H9 (cell line): ENCODE measurements around the gene TTLL12. TPM values are rescaled to one million over a fixed set of nuclear protein-coding genes. Genes with fewer than 3 reads are reported as not detected.

Experiments
- DNase-seq: peaks from one replicate; pipeline ENCODE4 v3.0.0-alpha.2; 2017
- H2AFZ ChIP-seq: one replicate; pipeline ENCODE4 v1.6.1; 2013; ENCODE audit warnings: mild to moderate bottlenecking, low read length, control low read depth, moderate library complexity
- H2AK5ac ChIP-seq: 2 replicates; pipeline ENCODE4 v1.6.1; 2013; ENCODE audit warnings: low read length, control low read depth, mixed read lengths; ENCODE audit not compliant: insufficient read length
- H2BK120ac ChIP-seq: one replicate; pipeline ENCODE4 v1.6.1; 2013; ENCODE audit warnings: low read depth, mild to moderate bottlenecking, low read length, control low read depth, inconsistent platforms; ENCODE audit not compliant: poor library complexity, severe bottlenecking
- H2BK12ac ChIP-seq: 2 replicates; pipeline ENCODE4 v1.6.1; 2013; ENCODE audit warnings: low read length, control low read depth, mixed read lengths, low read depth; ENCODE audit not compliant: insufficient read length
- H2BK15ac ChIP-seq: 2 replicates; pipeline ENCODE4 v1.6.1; 2013; ENCODE audit warnings: low read depth, low read length, control low read depth
- H2BK20ac ChIP-seq: one replicate; pipeline ENCODE4 v1.6.1; 2013; ENCODE audit warnings: low read depth, mild to moderate bottlenecking, low read length, control low read depth, inconsistent platforms; ENCODE audit not compliant: poor library complexity, severe bottlenecking
- H2BK5ac ChIP-seq: 2 replicates; pipeline ENCODE4 v1.6.1; 2013; ENCODE audit warnings: low read length, control low read depth, mixed read lengths; ENCODE audit not compliant: insufficient read length
- H3K14ac ChIP-seq: 2 replicates; pipeline ENCODE4 v1.6.1; 2013; ENCODE audit warnings: low read length, control low read depth; ENCODE audit not compliant: insufficient read depth
- H3K18ac ChIP-seq: 2 replicates; pipeline ENCODE4 v1.6.1; 2013; ENCODE audit warnings: low read depth, mild to moderate bottlenecking, mixed read lengths, low read length, control low read depth; ENCODE audit not compliant: insufficient read length
- H3K23ac ChIP-seq: 2 replicates; pipeline ENCODE4 v1.6.1; 2013; ENCODE audit warnings: low read length, control low read depth, mixed read lengths, low read depth; ENCODE audit not compliant: insufficient read length
- H3K23me2 ChIP-seq: 2 replicates; pipeline ENCODE4 v1.6.1; 2013; ENCODE audit warnings: low read depth, mild to moderate bottlenecking, mixed read lengths, low read length, control low read depth; ENCODE audit not compliant: insufficient read length, poor library complexity, severe bottlenecking
- H3K27ac ChIP-seq: 2 replicates; pipeline ENCODE4 v1.5.1; 2013; ENCODE audit warnings: low read length, control low read depth, mixed read lengths, low read depth; ENCODE audit not compliant: insufficient read length
- H3K27me3 ChIP-seq: 2 replicates; pipeline ENCODE4 v1.6.1; 2013; ENCODE audit warnings: low read length, control low read depth, inconsistent platforms; ENCODE audit not compliant: insufficient read depth
- H3K4ac ChIP-seq: 2 replicates; pipeline ENCODE4 v1.6.1; 2013; ENCODE audit warnings: low read depth, mild to moderate bottlenecking, control low read depth, inconsistent platforms, low read length, moderate library complexity
- H3K4me1 ChIP-seq: 2 replicates; pipeline ENCODE4 v1.6.1; 2013; ENCODE audit warnings: low read length, control low read depth, inconsistent platforms; ENCODE audit not compliant: insufficient read depth
- H3K4me2 ChIP-seq: 2 replicates; pipeline ENCODE4 v1.6.1; 2013; ENCODE audit warnings: low read length, control low read depth, mixed read lengths; ENCODE audit not compliant: insufficient read length, insufficient read depth
- H3K56ac ChIP-seq: 2 replicates; pipeline ENCODE4 v1.6.1; 2013; ENCODE audit warnings: low read depth, mild to moderate bottlenecking, mixed read lengths, low read length, control low read depth; ENCODE audit not compliant: insufficient read length
- H3K79me1 ChIP-seq: 2 replicates; pipeline ENCODE4 v1.6.1; 2013; ENCODE audit warnings: low read depth, mild to moderate bottlenecking, moderate library complexity, low read length, control low read depth, inconsistent platforms; ENCODE audit not compliant: insufficient read depth, poor library complexity, severe bottlenecking
- H3K79me2 ChIP-seq: 2 replicates; pipeline ENCODE4 v1.6.1; 2013; ENCODE audit warnings: low read length, control low read depth, inconsistent platforms; ENCODE audit not compliant: insufficient read depth
- H3K9ac ChIP-seq: 2 replicates; pipeline ENCODE4 v1.6.1; 2013; ENCODE audit warnings: low read length, control low read depth, mixed read lengths; ENCODE audit not compliant: insufficient read length; ENCODE audit errors: extremely low read depth
- H3K9me3 ChIP-seq: one replicate; pipeline ENCODE4 v1.6.1; 2013; ENCODE audit warnings: low read depth, low read length, inconsistent platforms; ENCODE audit not compliant: control insufficient read depth
- H3T11ph ChIP-seq: one replicate; pipeline ENCODE4 v1.6.1; 2013; ENCODE audit warnings: mild to moderate bottlenecking, low read length, control low read depth, inconsistent platforms
- H4K20me1 ChIP-seq: one replicate; pipeline ENCODE4 v1.6.1; 2013; ENCODE audit not compliant: control insufficient read depth, insufficient read length, insufficient read depth
- H4K5ac ChIP-seq: 2 replicates; pipeline ENCODE4 v1.6.1; 2013; ENCODE audit warnings: low read depth, mild to moderate bottlenecking, mixed read lengths, low read length, control low read depth; ENCODE audit not compliant: insufficient read length
- H4K8ac ChIP-seq: replicated peaks from 2 replicates; pipeline ENCODE4 v1.6.1; 2013; ENCODE audit warnings: low read length, control low read depth, mixed read lengths, low read depth; ENCODE audit not compliant: insufficient read length
- H4K91ac ChIP-seq: 2 replicates; pipeline ENCODE4 v1.6.1; 2013; ENCODE audit warnings: low read depth, mild to moderate bottlenecking, moderate library complexity, mixed read lengths, low read length, control low read depth; ENCODE audit not compliant: insufficient read length
- H3K27ac Mint-ChIP-seq, 3 experiments: 2 replicates in 2 of 3; 3 replicates in 1 of 3; pipeline ENCODE4 v1.8.0; 2020 to 2021; ENCODE audit warnings: mixed read lengths in 3 of 3, mild to moderate bottlenecking in 1 of 3, moderate library complexity in 1 of 3
- H3K27me3 Mint-ChIP-seq: 2 replicates; pipeline ENCODE4 v1.8.0; 2021; ENCODE audit warnings: low read depth, mild to moderate bottlenecking, moderate library complexity, mixed read lengths
- H3K36me3 Mint-ChIP-seq, 3 experiments: 2 replicates in 2 of 3; 3 replicates in 1 of 3; pipeline ENCODE4 v1.8.0; 2020 to 2021; ENCODE audit warnings: low read depth in 3 of 3, mixed read lengths in 3 of 3; ENCODE audit not compliant: insufficient read depth in 1 of 3
- H3K4me1 Mint-ChIP-seq, 2 experiments: 2 replicates each; pipeline ENCODE4 v1.8.0; 2020; ENCODE audit warnings: mixed read lengths in 2 of 2
- H3K4me3 Mint-ChIP-seq, 2 experiments: 2 replicates in 1 of 2; 3 replicates in 1 of 2; pipeline ENCODE4 v1.8.0; 2020 to 2021; ENCODE audit warnings: mild to moderate bottlenecking in 2 of 2, mixed read lengths in 2 of 2, moderate library complexity in 1 of 2
- H3K9me3 Mint-ChIP-seq, 2 experiments: 2 replicates in 1 of 2; 3 replicates in 1 of 2; pipeline ENCODE4 v1.8.0; 2020; ENCODE audit warnings: mild to moderate bottlenecking in 2 of 2, mixed read lengths in 2 of 2, moderate library complexity in 1 of 2
- WGBS: extraction: QIAGEN DNeasy Blood & Tissue Kit; methylation state at CpG from one replicate; pipeline ENCODE4 v1.1.7; 2013; ENCODE audit warnings: missing lambda C conversion rate, low lambda C conversion rate, mixed read lengths; ENCODE audit not compliant: insufficient read length; ENCODE audit errors: extremely low coverage; 5-methylcytosine and 5-hydroxymethylcytosine counted together
- total RNA-seq: library from RNA; stranded (reverse); gene quantifications from 2 replicates; pipeline ENCODE4 v1.2.1, GENCODE V29; 2021
- TF ChIP-seq, protein P1 (sequence below): fragments of 200-600 bp; sonication (generic); conservative IDR thresholded peaks from 3 replicates; pipeline ENCODE4 v1.8.0; 2021; ENCODE audit warnings: antibody characterized with exemption, mild to moderate bottlenecking

Gene TTLL12
- total RNA-seq, 1 experiment from 2014 or later = 89.6 TPM

DNA sequence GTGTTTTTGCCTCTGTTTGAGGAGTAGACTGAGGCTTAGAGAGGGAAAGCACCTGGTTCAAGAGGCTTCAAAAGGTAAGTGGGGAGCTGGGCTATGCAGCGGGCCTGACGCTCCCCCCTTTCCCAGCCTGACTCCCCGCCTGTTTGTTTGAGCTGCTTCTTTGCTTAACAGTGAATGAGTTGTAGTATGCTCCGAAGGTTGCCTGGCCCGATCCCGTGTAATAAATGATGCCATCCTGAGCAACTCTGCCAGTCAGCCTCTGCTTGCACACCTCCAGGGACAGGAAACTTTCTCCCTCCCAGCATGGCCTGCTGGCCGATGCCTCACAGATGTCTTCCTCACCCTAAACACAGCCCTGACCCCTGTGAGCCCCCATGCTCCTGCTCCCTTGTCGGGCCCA lies 45.5 kb upstream of the TTLL12 start:
- H3K79me2 ChIP-seq = no peaks in the 10 kb centered on the region
- H2BK20ac ChIP-seq = no peak overlapping the region
- peak overlapping the region in 2 of 3 experiments; percentile 29 to 93; a peak in 2 of 7 replicates for H3K27ac Mint-ChIP-seq
- H3K9me3 Mint-ChIP-seq = no peaks in the 10 kb centered on the region; a peak in 1 of 5 replicates
- peaks cover 7% of the 10 kb centered on the region for H3K27me3 Mint-ChIP-seq
- H3K27me3 ChIP-seq = no peaks in the 10 kb centered on the region
- DNase-seq = no peak
- no peak overlapping the region for H3K9ac ChIP-seq
- no peak overlapping the region for H4K8ac ChIP-seq
- no peak overlapping the region for H2BK5ac ChIP-seq
- peaks cover 17 to 22% of the 10 kb centered on the region in 2 experiments for H3K4me1 Mint-ChIP-seq
- H4K91ac ChIP-seq = no peak overlapping the region
- no peak overlapping the region for H3K27ac ChIP-seq
- H2BK15ac ChIP-seq = no peak overlapping the region
- no peak overlapping the region for H2AFZ ChIP-seq
- H3T11ph ChIP-seq = no peak overlapping the region
- H4K5ac ChIP-seq = no peak overlapping the region
- H3K4me3 Mint-ChIP-seq = no peak overlapping the region
- no peak overlapping the region for H3K4ac ChIP-seq
- no peak overlapping the region for H2AK5ac ChIP-seq
- TF ChIP-seq, protein P1, sequence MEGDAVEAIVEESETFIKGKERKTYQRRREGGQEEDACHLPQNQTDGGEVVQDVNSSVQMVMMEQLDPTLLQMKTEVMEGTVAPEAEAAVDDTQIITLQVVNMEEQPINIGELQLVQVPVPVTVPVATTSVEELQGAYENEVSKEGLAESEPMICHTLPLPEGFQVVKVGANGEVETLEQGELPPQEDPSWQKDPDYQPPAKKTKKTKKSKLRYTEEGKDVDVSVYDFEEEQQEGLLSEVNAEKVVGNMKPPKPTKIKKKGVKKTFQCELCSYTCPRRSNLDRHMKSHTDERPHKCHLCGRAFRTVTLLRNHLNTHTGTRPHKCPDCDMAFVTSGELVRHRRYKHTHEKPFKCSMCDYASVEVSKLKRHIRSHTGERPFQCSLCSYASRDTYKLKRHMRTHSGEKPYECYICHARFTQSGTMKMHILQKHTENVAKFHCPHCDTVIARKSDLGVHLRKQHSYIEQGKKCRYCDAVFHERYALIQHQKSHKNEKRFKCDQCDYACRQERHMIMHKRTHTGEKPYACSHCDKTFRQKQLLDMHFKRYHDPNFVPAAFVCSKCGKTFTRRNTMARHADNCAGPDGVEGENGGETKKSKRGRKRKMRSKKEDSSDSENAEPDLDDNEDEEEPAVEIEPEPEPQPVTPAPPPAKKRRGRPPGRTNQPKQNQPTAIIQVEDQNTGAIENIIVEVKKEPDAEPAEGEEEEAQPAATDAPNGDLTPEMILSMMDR = no peak
- no peaks in the 10 kb centered on the region for H3K4me1 ChIP-seq
- H3K4me2 ChIP-seq = no peak overlapping the region
- H2BK12ac ChIP-seq = no peak overlapping the region
- no peak overlapping the region for H3K18ac ChIP-seq
- H3K14ac ChIP-seq = no peak overlapping the region
- no CpG with 5 or more reads among the region's 8 CpGs for WGBS
- no peaks in the 10 kb centered on the region for H3K23me2 ChIP-seq
- H4K20me1 ChIP-seq = no peaks in the 10 kb centered on the region
- no peaks in the 10 kb centered on the region for H3K79me1 ChIP-seq
- H3K23ac ChIP-seq = no peak overlapping the region
- no peaks in the 10 kb centered on the region for H3K36me3 Mint-ChIP-seq
- H3K9me3 ChIP-seq = no peaks in the 10 kb centered on the region
- no peak overlapping the region for H2BK120ac ChIP-seq
- no peak overlapping the region for H3K56ac ChIP-seq
